Embryonic facial prominence (tissue), 1 donor: ENCODE data around the gene FAM76A.
"Not testable (repeated sequence)": the region's sequence is repeated elsewhere in the genome, so short reads cannot be mapped to it uniquely, and the experiment has no call there.

Experiments
- DNase-seq: peaks from one replicate; pipeline ENCODE4 v3.0.0-alpha.2; 2016; ENCODE audit errors: extremely low spot score

Gene FAM76A

GRCh38 chr1:27725374-27726172, at the start of gene FAM76A:
Gene FAM76A, plus strand, starts transcription at chr1:27725961. Its CDS starts 120 bp downstream, at chr1:27726081.
- DNase-seq = peak; percentile 99

- DNase-seq = no peak
Measured at GRCh38 chr1:27676410-27676809, 49.4 kb upstream of the FAM76A start.

GRCh38 chr1:27678747-27679146, 47.0 kb upstream of the FAM76A start:
- no peak for DNase-seq

- not testable (repeated sequence) for DNase-seq
Measured at GRCh38 chr1:27680225-27680791, 45.5 kb upstream of the FAM76A start.

DNA sequence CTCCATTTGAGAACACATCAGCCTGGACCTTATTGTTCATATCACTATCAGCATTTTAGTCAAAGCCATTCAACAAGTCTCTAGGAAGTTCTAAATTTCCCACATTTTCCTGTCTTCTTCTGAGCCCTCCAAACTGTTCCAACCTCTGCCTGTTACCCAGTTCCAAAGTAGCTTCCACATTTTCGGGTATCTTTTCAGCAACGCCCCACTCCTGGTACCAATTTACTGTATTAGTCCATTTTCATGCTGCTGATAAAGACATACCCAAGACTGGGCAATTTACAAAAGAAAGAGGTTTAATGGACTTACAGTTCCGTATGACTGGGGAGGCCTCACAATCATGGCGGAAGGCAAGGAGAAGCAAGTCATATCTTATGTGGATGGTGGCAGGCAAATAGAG, 44.2 kb upstream of the FAM76A start:
- DNase-seq = not testable (repeated sequence)

- no peak for DNase-seq
Measured at GRCh38 chr1:27682351-27682944, 43.3 kb upstream of the FAM76A start.

DNA sequence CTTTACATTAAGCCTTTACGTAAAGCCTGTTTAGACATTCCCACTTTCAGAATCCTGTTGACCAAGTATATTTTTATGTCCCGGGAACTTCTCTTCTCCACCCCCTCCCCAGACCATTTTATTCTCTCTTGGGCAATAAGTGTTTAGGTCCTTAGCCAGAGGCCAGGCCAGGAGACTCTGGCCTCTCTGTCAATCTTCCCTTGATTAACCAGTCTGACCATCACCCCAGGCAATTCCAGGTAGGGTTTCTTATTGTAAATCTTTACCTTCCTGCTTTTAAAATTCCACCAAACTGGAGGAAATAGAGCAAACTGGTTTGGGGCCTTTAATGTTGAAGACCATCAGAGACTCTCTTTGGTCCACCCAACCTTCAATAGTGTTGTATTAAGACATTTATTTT, 41.6 kb upstream of the FAM76A start:
- no peak for DNase-seq

DNA sequence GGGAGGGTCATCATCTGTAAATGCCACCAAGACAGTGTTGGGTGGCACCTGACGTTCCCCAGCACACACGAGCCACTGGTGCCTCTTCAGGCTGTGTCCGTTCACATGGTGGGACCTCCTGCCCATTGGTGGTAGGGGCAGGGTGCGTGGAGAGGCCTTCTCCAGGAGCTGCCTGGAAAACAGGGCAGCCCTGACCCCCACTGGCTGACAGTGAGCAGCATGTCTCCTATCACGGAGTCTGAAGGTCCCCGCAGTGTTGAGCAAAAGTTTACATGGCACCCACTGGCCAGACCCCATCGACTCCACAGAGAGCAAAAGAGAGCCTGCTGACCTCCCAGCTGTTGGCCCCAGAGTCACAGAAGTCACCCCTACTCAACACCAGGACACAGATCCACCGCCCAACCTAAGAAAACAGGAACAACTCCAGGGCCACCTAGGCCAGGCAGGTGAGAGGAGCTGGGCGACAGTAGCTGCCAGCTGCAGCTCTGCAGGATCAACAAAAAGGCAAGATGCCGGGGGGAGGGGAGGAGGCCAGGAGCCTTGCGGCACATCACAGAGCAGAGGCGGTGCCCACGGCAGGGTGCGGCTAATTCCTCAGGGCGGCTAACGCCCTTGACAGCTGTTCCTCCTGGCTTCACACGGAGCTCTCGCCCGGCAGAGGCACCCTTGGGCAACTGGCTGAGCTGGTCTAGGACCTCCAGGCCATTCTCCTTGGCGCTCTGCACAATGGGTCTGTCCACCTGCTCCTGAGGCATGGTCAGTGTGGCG, 39.4 kb upstream of the FAM76A start:
- no peak for DNase-seq

GRCh38 chr1:27687906-27688305, 37.9 kb upstream of the FAM76A start:
- no peak for DNase-seq

GRCh38 chr1:27689423-27690173, 36.2 kb upstream of the FAM76A start:
- DNase-seq = no peak

DNA sequence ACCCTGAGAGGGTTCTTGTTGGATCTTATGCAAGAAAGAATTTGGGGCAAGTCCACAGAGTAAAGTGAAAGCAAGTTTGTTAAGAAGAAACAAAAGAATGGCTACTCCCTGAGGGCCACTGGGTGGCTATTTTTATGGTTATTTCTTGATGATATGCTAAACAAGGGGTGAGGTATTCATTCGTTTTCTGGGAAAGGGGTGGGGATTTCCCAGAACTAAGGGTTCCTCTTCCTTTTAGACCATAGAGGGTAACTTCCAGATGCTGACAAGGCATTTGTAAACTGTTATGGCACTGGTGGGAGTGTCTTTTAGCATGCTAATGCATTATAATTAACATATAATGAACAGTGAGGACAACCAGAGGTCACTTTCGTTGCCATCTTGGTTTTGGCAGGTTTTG, 35.6 kb upstream of the FAM76A start:
- DNase-seq = no peak

DNA sequence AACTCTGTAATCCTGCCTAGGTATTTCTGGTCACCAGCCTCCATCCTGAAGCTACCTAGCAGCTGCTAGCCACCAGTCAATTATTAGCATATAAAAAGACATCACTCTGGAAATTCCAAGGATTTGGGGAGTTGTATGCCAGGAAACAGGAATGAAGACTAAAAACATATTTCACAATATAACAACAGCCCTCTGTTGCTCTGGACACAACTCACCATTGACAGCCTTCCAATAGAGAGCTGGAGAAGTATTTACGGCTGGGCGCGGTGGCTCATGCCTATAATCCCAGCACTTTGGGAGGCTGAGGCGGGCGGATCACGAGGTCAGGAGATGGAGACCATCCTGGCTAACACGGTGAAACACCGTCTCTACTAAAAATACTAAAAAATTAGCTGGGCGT, 28.9 kb upstream of the FAM76A start:
- DNase-seq = not testable (repeated sequence)

- DNase-seq = no peak
Measured at GRCh38 chr1:27704958-27705357, 20.8 kb upstream of the FAM76A start.

GRCh38 chr1:27705545-27705944, 20.2 kb upstream of the FAM76A start:
- no peak for DNase-seq

DNA sequence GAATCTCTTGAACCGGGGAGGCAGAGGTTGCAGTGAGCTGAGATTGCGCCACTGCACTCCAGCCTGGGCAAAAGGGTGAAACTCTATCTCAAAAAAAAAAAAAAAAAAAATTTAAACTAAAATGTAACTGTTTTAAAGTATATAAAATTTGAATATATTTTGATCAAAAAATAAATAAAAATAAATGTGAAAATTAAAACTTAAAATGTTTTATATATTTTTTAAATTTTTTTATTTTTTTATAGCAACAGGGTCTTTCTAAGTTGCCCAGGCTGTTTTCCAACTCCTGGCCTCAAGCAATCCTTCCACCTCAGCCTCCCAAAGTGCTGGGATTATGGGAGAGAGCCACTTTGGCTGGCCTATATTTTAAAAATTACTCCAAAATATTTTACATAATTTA, 15.2 kb upstream of the FAM76A start:
- no peak for DNase-seq

- no peak for DNase-seq
Measured at GRCh38 chr1:27713139-27713725, 12.5 kb upstream of the FAM76A start.

- no peak for DNase-seq
Measured at GRCh38 chr1:27713869-27714513, 11.8 kb upstream of the FAM76A start.

- no peak for DNase-seq
Measured at GRCh38 chr1:27716262-27716895, 9.4 kb upstream of the FAM76A start.

GRCh38 chr1:27719286-27720251, 6.2 kb upstream of the FAM76A start:
- DNase-seq = no peak
